Mesendoderm (in vitro differentiated cells): Measurements from ENCODE around the gene FIBCD1.

Experiments used
- DNase-seq: peaks from one replicate; pipeline ENCODE4 v3.0.0; 2013
- H2AK5ac ChIP-seq: 2 replicates; pipeline ENCODE4 v1.6.1; 2013; ENCODE audit warnings: low read length, inconsistent platforms
- H2BK120ac ChIP-seq: 2 replicates; pipeline ENCODE4 v1.6.1; 2013; ENCODE audit warnings: low read depth, mild to moderate bottlenecking, low read length, moderate library complexity, mixed read lengths
- H2BK15ac ChIP-seq: replicated peaks from 2 replicates; pipeline ENCODE4 v1.6.1; 2013; ENCODE audit warnings: low read depth, mild to moderate bottlenecking, moderate library complexity
- H2BK5ac ChIP-seq: 2 replicates; pipeline ENCODE4 v1.6.1; 2013; ENCODE audit warnings: low read length, inconsistent platforms
- H3K18ac ChIP-seq: 2 replicates; pipeline ENCODE4 v1.6.1; 2013; ENCODE audit warnings: mild to moderate bottlenecking, low read length, mixed read lengths
- H3K23ac ChIP-seq: one replicate; pipeline ENCODE4 v1.6.1; 2013; ENCODE audit warnings: low read length
- H3K27ac ChIP-seq: 2 replicates; pipeline ENCODE4 v1.5.1; 2013; ENCODE audit warnings: low read depth, mild to moderate bottlenecking, inconsistent platforms, low read length, moderate library complexity
- H3K27me3 ChIP-seq: 2 replicates; pipeline ENCODE4 v1.6.1; 2013; ENCODE audit warnings: low read length, control low read depth, mild to moderate bottlenecking, inconsistent platforms; ENCODE audit not compliant: insufficient read depth, poor library complexity
- H3K36me3 ChIP-seq: 2 replicates; pipeline ENCODE4 v1.6.1; 2013; ENCODE audit warnings: low read length, inconsistent platforms; ENCODE audit not compliant: control insufficient read depth, insufficient read depth
- H3K4ac ChIP-seq: one replicate; pipeline ENCODE4 v1.6.1; 2013; ENCODE audit warnings: low read depth, mild to moderate bottlenecking, low read length, moderate library complexity
- H3K4me1 ChIP-seq: 2 replicates; pipeline ENCODE4 v1.6.1; 2013; ENCODE audit warnings: low read depth, low read length, inconsistent platforms; ENCODE audit not compliant: control insufficient read depth
- H3K4me2 ChIP-seq: 2 replicates; pipeline ENCODE4 v1.6.1; 2013; ENCODE audit warnings: low read length
- H3K4me3 ChIP-seq: 2 replicates; pipeline ENCODE4 v1.5.1; 2013; ENCODE audit warnings: mild to moderate bottlenecking, low read length
- H3K56ac ChIP-seq: one replicate; pipeline ENCODE4 v1.6.1; 2013; ENCODE audit warnings: low read length
- H3K79me1 ChIP-seq: 2 replicates; pipeline ENCODE4 v1.6.1; 2013; ENCODE audit warnings: low read length, inconsistent platforms
- H3K79me2 ChIP-seq: 2 replicates; pipeline ENCODE4 v1.6.1; 2013; ENCODE audit warnings: mild to moderate bottlenecking, low read length; ENCODE audit not compliant: control insufficient read depth, insufficient read depth
- H3K9ac ChIP-seq: 2 replicates; pipeline ENCODE4 v1.6.1; 2013; ENCODE audit warnings: low read length, inconsistent platforms
- H4K5ac ChIP-seq: one replicate; pipeline ENCODE4 v1.6.1; 2013; ENCODE audit warnings: low read length
- H4K8ac ChIP-seq: one replicate; pipeline ENCODE4 v1.6.1; 2013; ENCODE audit warnings: low read depth, mild to moderate bottlenecking, control low read depth, low read length, moderate library complexity
- WGBS: extraction: QIAGEN DNeasy Blood & Tissue Kit; methylation state at CpG from one replicate; pipeline ENCODE4 v1.1.7; 2013; ENCODE audit warnings: low lambda C conversion rate, missing lambda C conversion rate; ENCODE audit not compliant: insufficient coverage; ENCODE audit errors: extremely low coverage; 5-methylcytosine and 5-hydroxymethylcytosine counted together

Gene FIBCD1

DNA sequence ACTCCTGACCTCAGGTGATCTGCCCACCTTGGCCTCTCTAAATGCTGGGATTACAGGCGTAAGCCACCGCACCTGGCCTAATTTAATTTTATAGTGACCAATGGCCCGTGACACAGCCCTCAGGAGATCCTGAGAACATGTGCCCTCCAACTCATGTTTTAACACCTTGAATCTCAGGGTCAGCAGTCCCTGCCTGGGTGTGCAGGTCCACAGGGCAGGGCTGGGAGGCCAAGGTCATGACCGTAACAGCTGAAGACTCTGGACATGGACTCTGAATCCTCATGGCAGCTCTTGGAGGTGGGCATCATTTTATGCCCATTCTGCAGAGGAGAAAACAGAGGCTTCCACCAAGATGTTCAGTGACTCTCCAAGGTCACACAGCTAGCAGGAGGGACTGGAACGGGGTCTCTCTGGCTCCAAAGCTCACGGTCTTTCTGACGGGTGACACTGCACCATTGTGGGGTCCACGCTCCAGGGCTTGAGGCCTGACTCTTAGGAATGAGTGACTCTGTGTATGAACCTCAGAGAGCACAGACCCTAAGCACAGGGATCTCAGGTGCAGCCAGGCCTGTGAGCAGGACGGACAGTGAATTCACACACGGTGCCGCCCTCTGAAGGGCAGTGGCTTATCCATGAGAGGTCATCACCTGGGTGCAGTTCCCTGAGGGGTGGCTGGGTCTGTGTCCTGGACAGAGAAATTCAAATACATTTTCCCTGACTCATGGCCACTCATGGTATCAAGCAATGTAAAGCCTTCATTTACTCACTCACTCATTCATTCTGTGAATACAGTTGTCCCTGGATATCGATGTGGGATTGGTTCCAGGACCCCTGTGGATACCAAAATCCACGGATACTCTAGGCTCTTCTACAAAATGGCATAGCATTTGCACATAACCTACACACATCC is 37.1 kb upstream of the FIBCD1 start:
- Histone ChIP-seq H3K79me1 (no peaks in the 10 kb centered on the region), H3K36me3 (no peaks in the 10 kb centered on the region), H2BK5ac (no peak overlapping the region), H2BK120ac (no peak overlapping the region), H2AK5ac (no peak overlapping the region), H3K4ac (no peak overlapping the region), H3K18ac (no peak overlapping the region), H4K8ac (no peak overlapping the region), H3K27me3 (no peaks in the 10 kb centered on the region), H3K4me3 (no peak overlapping the region), H3K9ac (no peak overlapping the region), H3K27ac (no peak overlapping the region), H2BK15ac (no peak overlapping the region), H3K79me2 (no peaks in the 10 kb centered on the region), H4K5ac (no peak overlapping the region), H3K4me1 (no peaks in the 10 kb centered on the region), H3K56ac (no peak overlapping the region), H3K4me2 (no peak overlapping the region), H3K23ac (no peak overlapping the region)
- WGBS, result no CpG with 5 or more reads among the region's 13 CpGs
- DNase-seq, result no peak

DNA sequence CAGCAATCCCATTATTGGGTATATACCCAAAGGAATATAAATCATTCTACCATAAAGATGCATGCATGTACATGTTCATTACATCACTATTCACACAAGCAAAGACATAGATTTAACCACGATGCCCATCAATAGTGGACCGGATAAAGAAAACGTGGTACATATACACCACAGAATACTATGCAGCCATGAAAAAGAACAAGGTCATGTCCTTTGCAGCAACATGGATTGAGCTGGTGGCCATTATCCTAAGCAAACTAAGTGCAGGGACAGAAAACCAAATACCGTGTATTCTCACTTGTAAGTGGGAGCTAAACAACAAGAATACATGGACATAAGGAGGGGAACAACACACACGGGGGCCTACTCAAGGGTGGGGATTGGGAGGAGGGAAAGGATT is 36.1 kb upstream of the FIBCD1 start:
- no peak overlapping the region for H2BK15ac ChIP-seq

DNA sequence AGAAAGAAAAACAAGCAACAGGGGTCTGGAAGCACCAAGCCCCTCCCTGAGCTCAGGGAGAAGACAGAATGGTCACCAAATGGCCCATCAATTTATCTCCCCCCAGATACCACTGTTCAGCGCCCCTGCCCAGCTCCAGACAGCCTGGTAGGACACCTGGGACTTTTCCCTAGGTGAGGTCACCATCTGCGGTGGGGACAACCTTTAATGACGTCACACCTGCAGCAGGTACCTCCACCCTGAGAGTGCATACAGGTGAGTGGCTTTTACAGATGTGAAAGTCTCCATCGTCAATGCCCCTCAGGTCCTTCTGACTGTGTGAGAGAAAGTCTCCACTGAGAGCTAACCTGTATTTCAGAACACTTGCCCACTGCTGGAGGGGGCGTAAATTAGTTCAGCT is 35.6 kb upstream of the FIBCD1 start:
- WGBS, result no CpG with 5 or more reads among the region's 5 CpGs

More for the DNA sequence above, 36.1 kb upstream of the FIBCD1 start:
- Histone ChIP-seq H3K79me1 (no peaks in the 10 kb centered on the region), H3K4ac (no peak overlapping the region), H4K8ac (no peak overlapping the region), H3K27me3 (no peaks in the 10 kb centered on the region), H3K56ac (no peak overlapping the region), H3K4me2 (no peak overlapping the region), H3K9ac (no peak overlapping the region), H3K18ac (no peak overlapping the region), H4K5ac (no peak overlapping the region), H2AK5ac (no peak overlapping the region), H3K4me1 (no peaks in the 10 kb centered on the region), H2BK120ac (no peak overlapping the region), H3K36me3 (no peaks in the 10 kb centered on the region), H3K79me2 (no peaks in the 10 kb centered on the region), H3K23ac (no peak overlapping the region), H2BK5ac (no peak overlapping the region), H3K4me3 (no peak overlapping the region), H3K27ac (no peak overlapping the region)
- no peak for DNase-seq
- no CpG with 5 or more reads among the region's 5 CpGs for WGBS

DNA sequence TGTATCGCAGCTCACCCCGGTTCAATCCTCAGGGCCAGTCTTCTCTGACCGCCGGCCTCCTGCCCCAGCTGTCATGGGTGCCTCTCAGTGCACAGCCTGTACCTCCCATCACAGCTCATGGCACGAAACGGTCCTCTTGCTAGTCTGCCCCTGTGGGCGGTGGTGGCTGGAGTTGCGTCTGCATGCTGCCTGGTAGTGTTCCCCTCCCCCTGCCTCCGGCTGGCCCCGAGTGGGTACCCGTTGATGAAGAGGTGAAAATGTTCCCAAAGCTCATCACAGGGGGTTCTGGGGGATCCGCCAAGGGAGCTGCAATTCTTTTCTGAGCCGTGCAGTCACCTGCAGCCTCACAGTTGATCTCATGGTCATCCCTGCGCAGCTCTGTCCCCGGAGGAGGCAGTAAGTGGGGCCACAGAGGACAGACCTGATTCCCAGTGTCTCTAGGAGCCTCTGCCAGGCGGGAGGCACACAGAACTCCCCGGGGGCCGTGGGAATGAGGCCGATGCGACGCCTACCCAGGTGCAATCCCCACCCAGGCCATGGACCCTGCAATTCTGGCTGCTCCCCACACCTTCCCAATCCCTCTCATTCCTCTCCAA is 34.7 kb upstream of the FIBCD1 start:
- Histone ChIP-seq H3K56ac (no peak overlapping the region), H3K4ac (no peak overlapping the region), H2BK5ac (no peak overlapping the region), H3K4me2 (no peak overlapping the region), H3K36me3 (no peaks in the 10 kb centered on the region), H3K27ac (no peak overlapping the region), H3K79me2 (no peaks in the 10 kb centered on the region), H2BK15ac (no peak overlapping the region), H3K23ac (no peak overlapping the region), H3K4me1 (no peaks in the 10 kb centered on the region), H2AK5ac (no peak overlapping the region), H3K9ac (no peak overlapping the region), H2BK120ac (no peak overlapping the region), H3K4me3 (no peak overlapping the region), H4K5ac (no peak overlapping the region), H4K8ac (no peak overlapping the region), H3K79me1 (no peaks in the 10 kb centered on the region), H3K18ac (no peak overlapping the region), H3K27me3 (no peaks in the 10 kb centered on the region)
- no CpG with 5 or more reads among the region's 21 CpGs for WGBS
- no peak for DNase-seq

More for the DNA sequence above, 35.6 kb upstream of the FIBCD1 start:
- Histone ChIP-seq H3K4ac (no peak overlapping the region), H3K9ac (no peak overlapping the region), H3K4me1 (no peaks in the 10 kb centered on the region), H2BK5ac (no peak overlapping the region), H3K36me3 (no peaks in the 10 kb centered on the region), H3K79me1 (no peaks in the 10 kb centered on the region), H3K23ac (no peak overlapping the region), H3K4me3 (no peak overlapping the region), H4K5ac (no peak overlapping the region), H3K56ac (no peak overlapping the region), H4K8ac (no peak overlapping the region), H3K4me2 (no peak overlapping the region), H3K27ac (no peak overlapping the region), H2BK15ac (no peak overlapping the region), H2AK5ac (no peak overlapping the region), H3K18ac (no peak overlapping the region), H2BK120ac (no peak overlapping the region), H3K27me3 (no peaks in the 10 kb centered on the region), H3K79me2 (no peaks in the 10 kb centered on the region)
- no peak for DNase-seq

DNA sequence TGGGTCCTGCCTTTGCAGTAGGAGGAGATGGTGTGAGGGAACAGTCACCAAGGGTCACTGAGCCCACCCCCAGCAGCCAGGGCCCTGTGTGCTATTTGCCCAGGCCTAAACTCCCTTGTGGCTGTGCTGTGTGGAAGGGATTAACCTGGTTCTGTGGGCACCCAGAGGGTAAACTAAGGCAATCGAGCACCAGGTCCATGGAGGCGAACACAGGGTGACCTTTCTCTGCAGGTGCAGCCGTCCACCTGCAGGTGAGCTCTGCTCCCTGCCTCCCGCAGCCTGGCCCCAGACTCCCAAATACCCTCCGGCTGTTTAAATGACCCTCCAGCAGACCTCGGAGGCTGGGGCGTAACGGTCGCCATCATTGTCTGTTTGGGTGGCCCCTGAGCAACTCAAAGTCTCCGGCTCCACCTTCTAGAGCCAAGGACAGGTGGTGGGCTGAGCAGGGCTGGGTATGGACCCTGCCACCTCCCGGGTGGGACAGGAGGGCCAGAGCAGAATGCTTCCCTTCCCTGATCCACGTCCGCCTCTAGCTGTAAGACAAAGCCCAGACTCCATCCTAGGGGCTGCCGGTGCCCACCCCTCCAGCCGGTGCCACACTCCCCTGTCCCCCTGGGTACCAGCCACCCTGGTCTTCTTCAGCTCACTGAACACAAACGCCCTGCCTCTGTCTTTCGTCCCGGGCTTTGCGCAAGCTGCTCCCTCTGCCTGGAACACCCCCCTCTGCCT is 34.1 kb upstream of the FIBCD1 start:
- Histone ChIP-seq H2AK5ac (no peak overlapping the region), H3K36me3 (no peaks in the 10 kb centered on the region), H3K56ac (no peak overlapping the region), H2BK15ac (no peak overlapping the region), H3K9ac (no peak overlapping the region), H2BK5ac (no peak overlapping the region), H4K5ac (no peak overlapping the region), H3K79me2 (no peaks in the 10 kb centered on the region), H3K27me3 (no peaks in the 10 kb centered on the region), H3K4me3 (no peak overlapping the region), H3K18ac (no peak overlapping the region), H3K4me1 (no peaks in the 10 kb centered on the region), H3K23ac (no peak overlapping the region), H2BK120ac (no peak overlapping the region), H3K4ac (no peak overlapping the region), H3K27ac (no peak overlapping the region), H4K8ac (no peak overlapping the region), H3K79me1 (no peaks in the 10 kb centered on the region), H3K4me2 (no peak overlapping the region)
- DNase-seq, result no peak
- no CpG with 5 or more reads among the region's 19 CpGs for WGBS
